Activated CD4-positive, alpha-beta T cell treated with anti-CD3 and anti-CD28 coated beads, Interleukin-2, amount 10 ng/mL, durations not matched to agents 24 days and 14 days (primary cell): ENCODE measurements around the gene RAB11FIP4. TPM values are rescaled to one million over a fixed set of nuclear protein-coding genes. Genes with fewer than 3 reads are reported as not detected.

Experiments
- DNase-seq: peaks from one replicate; pipeline ENCODE4 v3.0.0; 2022
- H3K27ac Mint-ChIP-seq: one replicate; pipeline ENCODE4 v1.8.0; 2022; ENCODE audit warnings: mild to moderate bottlenecking, mixed read lengths
- H3K27me3 Mint-ChIP-seq: one replicate; pipeline ENCODE4 v1.8.0; 2022; ENCODE audit warnings: mixed read lengths
- H3K36me3 Mint-ChIP-seq: one replicate; pipeline ENCODE4 v1.8.0; 2022; ENCODE audit warnings: low read depth, mild to moderate bottlenecking, mixed read lengths
- H3K4me1 Mint-ChIP-seq: one replicate; pipeline ENCODE4 v1.8.0; 2021; ENCODE audit warnings: mixed read lengths
- H3K4me3 Mint-ChIP-seq: one replicate; pipeline ENCODE4 v1.8.0; 2022; ENCODE audit warnings: mild to moderate bottlenecking, moderate library complexity, mixed read lengths
- H3K9me3 Mint-ChIP-seq: one replicate; pipeline ENCODE4 v1.8.0; 2021; ENCODE audit warnings: mixed read lengths
- intact Hi-C: fragments of 100-400 bp; cut with micrococcal nuclease; formaldehyde crosslinking; loops from one replicate; pipeline ENCODE4 v1.15.1; 2023
- total RNA-seq: library from RNA; stranded (reverse); gene quantifications from 2 replicates; pipeline ENCODE4 v1.2.3, GENCODE V29; 2022

Gene RAB11FIP4
- total RNA-seq, 1 donor from 2014 or later = 24.3 TPM

DNA sequence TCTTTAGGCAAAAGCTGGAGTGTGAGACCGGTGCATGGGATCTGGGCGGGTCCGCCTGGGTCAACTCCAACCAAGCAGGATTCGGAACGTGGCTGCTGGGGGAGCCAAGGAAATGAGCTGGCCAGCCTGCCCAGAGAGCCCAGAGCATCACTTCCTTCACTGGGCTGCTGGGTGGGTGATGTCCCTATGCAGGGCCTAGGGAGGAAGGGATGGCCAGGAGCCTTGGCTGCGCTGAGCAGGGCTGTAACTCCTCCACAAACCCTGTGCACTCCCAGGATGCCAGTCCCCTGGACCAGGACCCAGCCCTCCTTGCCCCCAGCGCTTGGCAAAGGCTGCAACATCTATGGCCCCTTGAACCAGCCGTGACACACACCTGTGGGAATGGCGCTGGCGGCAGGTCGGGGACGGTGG lies 138.4 kb downstream of the RAB11FIP4 start:
- no peak overlapping the region for H3K4me3 Mint-ChIP-seq
- no peak overlapping the region for H3K27ac Mint-ChIP-seq
- intact Hi-C loops = no loop called here
- no peaks in the 10 kb centered on the region for H3K9me3 Mint-ChIP-seq
- no peak for DNase-seq
- peaks cover 19% of the 10 kb centered on the region for H3K36me3 Mint-ChIP-seq
- H3K27me3 Mint-ChIP-seq = no peaks in the 10 kb centered on the region
- H3K4me1 Mint-ChIP-seq = peaks cover 8% of the 10 kb centered on the region

DNA sequence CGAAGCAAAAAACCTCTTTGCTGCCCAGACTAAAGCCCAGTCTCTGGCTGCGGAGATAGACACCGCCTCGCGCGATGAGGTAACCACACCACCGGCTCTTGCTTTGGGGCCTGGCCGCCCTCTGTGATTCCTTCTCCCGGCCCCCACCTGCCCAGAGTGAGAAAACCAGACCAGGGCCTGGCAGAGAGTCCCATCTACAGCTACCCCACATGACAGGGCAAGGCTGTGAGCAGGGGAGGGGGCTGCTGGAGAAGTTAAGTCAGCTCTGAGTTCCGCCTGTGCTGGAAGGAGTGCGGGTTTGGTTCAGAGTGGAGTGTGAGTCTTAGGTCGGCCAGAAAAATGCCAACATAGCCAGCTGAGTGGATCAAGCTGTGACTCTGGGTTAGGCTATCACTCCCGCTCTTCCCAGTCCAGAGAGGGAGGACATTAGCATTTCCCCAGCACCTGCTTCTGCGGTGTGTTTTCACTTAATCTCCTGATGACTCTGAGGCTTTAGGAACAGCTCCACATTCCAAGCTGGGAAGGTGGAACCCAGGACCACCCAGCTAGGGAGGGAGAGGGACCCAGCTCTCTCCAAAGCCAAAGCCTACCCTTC lies 139.0 kb downstream of the RAB11FIP4 start:
- Mint-ChIP-seq H3K9me3 (no peaks in the 10 kb centered on the region), H3K27me3 (no peaks in the 10 kb centered on the region), H3K27ac (no peak overlapping the region), H3K4me1 (peaks cover 9% of the 10 kb centered on the region), H3K36me3 (peaks cover 20% of the 10 kb centered on the region), H3K4me3 (no peak overlapping the region)
- DNase-seq = no peak
- intact Hi-C loops = no loop called here

DNA sequence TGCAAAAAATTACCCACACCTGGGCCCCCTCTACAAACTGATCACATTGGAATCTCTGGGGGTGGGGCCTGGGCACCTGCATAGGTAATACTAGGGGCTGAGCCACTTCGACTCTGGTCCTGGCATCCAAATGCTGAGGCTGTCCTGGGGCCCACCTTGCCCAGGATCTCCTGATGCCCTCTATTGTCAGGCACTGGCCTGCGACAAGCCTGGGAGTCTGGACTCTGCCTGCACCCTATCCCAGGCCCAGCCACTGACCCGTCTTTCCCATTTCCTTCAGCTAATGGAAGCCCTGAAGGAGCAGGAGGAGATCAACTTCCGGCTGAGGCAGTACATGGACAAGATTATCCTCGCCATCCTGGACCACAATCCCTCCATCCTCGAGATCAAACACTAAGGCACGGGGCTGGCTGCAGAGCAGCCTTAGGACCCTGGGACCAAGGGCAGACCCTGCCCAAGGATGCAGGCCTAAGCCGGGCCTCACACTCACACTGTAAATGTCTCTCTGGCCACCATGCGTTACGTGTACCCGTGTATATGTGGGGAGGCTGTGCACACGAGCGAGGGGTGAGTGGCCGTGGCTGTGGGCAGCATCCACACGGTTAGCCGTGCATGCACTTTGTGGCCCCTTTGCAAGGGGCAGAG lies 140.0 kb downstream of the RAB11FIP4 start:
- no peaks in the 10 kb centered on the region for H3K27me3 Mint-ChIP-seq
- H3K27ac Mint-ChIP-seq = no peak overlapping the region
- H3K9me3 Mint-ChIP-seq = no peaks in the 10 kb centered on the region
- peaks cover 21% of the 10 kb centered on the region for H3K36me3 Mint-ChIP-seq
- intact Hi-C loops = no loop called here
- H3K4me3 Mint-ChIP-seq = no peak overlapping the region
- DNase-seq = no peak
- peaks cover 13% of the 10 kb centered on the region for H3K4me1 Mint-ChIP-seq

DNA sequence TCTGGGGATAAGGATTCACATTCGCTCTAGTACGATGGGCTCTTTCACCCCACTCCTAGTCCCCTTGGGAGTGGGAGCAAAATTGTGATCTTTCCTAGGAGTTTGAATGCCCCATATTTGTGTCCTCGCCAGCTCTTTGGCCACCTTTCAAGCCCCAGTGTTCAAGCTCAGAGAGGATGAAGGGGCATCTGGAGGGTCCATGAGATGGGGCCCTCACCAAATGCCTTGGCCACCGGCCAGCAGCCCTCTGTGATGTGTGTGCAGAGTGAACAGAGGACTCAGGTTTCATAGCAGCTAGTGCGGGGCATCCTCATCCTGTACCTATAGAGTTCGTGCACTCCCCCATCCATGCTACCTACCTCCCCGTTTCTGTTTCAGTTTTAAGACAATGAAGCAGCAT lies 140.6 kb downstream of the RAB11FIP4 start:
- H3K36me3 Mint-ChIP-seq = peaks cover 21% of the 10 kb centered on the region
- H3K4me3 Mint-ChIP-seq = no peak overlapping the region
- no peaks in the 10 kb centered on the region for H3K9me3 Mint-ChIP-seq
- intact Hi-C loops = no loop called here
- H3K4me1 Mint-ChIP-seq = peaks cover 13% of the 10 kb centered on the region
- no peak for DNase-seq
- no peaks in the 10 kb centered on the region for H3K27me3 Mint-ChIP-seq
- no peak overlapping the region for H3K27ac Mint-ChIP-seq

DNA sequence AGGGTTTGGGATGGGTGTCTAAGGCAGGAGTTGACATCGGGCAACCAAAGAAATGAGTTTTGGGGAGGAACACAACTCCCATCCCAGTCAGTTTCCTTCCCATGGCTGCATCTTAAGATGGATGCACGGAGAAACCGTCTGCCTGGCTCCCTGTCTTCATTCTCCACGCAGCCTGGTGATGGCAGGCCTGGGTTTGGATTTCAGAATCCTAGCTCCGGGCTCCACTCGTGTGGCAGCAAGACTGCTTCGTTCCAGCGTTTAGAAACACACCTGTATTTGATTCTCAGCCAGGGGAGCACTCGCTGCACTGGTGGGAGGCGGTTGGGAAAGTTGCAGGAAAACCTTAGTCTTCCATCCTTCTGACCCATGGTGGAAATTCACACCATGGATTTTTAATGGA lies 141.1 kb downstream of the RAB11FIP4 start:
- Mint-ChIP-seq H3K4me1 (peaks cover 13% of the 10 kb centered on the region), H3K36me3 (peaks cover 21% of the 10 kb centered on the region), H3K9me3 (no peaks in the 10 kb centered on the region), H3K4me3 (no peak overlapping the region), H3K27me3 (no peaks in the 10 kb centered on the region), H3K27ac (no peak overlapping the region)
- intact Hi-C loops = no loop called here
- no peak for DNase-seq

DNA sequence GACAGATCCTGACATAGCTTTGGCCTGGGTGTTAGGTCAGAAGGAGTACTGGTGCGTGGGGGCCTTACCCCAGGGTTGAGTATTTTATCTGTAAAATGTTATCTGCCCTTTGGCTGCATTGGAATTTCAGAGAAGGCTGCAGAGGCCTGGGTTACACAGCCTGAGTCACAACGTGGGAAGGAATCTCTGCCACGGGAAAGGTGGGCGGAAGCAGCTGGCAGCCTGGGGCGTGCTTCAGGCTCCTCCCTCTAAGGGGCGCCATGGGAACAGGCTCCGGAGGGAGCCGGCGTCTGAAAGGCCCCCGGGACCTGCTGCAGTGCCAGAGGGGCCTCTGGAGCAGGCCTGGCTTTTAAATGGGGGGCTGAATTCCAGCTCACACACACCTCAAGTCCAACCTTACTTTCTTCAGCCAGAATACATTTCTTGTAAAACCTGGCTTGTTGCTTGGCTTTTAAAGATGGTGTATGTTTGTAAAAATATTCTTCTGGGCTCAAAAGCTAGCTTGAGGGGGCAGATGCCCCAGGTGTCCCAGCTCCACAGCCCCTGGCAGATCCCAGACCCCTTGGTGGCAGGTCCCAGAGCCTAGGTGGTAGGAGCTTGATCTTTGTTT lies 142.2 kb downstream of the RAB11FIP4 start:
- H3K4me1 Mint-ChIP-seq = peaks cover 13% of the 10 kb centered on the region
- intact Hi-C loops = no loop called here
- H3K27me3 Mint-ChIP-seq = no peaks in the 10 kb centered on the region
- H3K27ac Mint-ChIP-seq = no peak overlapping the region
- DNase-seq = no peak
- H3K4me3 Mint-ChIP-seq = no peak overlapping the region
- peaks cover 18% of the 10 kb centered on the region for H3K36me3 Mint-ChIP-seq
- H3K9me3 Mint-ChIP-seq = no peaks in the 10 kb centered on the region

DNA sequence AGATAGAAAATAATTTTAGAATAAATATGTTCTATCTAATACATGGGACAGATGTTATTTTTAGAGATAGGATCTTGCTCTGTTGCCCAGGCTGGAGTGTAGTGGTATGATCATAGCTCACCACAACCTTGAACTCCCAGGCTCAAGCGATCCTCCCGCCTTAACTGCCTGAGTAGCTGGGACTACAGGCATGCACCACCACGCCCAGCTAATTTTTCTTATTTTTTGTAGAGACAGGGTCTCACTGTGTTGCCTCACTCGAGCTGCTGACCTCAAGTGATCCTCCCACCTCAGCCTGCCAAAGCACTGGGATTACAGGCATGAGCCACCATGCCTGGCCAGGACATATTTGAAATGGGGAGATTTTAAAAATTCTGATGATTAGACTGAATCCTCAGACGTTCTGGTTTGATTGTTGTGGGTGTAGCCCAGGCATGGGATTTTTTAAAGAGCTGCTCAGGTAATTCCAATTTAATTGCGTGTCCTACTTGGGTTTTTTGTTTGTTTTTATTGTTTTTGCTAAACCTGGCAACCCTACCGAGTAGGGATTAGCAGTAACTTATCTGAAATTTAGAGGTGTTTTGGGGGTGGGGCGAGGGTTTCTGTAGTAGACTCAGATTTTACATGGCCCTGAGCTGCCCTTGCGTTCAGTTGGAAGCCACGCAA lies 142.9 kb downstream of the RAB11FIP4 start:
- Mint-ChIP-seq H3K27me3 (no peaks in the 10 kb centered on the region), H3K4me3 (no peak overlapping the region), H3K27ac (no peak overlapping the region), H3K36me3 (peaks cover 18% of the 10 kb centered on the region), H3K9me3 (no peaks in the 10 kb centered on the region), H3K4me1 (peaks cover 13% of the 10 kb centered on the region)
- intact Hi-C loops = no loop called here
- DNase-seq = no peak

DNA sequence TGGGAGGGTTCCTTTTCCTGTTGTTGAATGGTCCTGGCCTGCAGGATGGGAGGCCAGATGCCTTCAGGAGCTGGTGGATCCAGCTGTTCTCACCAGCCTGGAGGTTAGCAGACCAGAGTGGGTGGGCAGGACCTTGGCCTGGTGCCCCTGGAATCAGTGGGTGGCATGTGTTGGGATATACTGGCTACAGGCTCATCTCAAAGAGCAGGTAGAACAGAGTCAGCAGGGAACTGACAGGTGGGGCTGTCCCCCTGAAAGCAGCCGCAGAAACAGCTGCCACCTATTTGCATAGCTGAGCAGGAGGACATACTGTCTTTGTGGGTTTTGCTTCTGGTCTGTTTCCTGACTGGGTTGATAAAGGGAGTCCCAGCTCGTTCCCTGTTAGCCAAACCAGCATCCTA lies 144.1 kb downstream of the RAB11FIP4 start:
- Mint-ChIP-seq H3K27me3 (no peaks in the 10 kb centered on the region), H3K9me3 (no peaks in the 10 kb centered on the region), H3K4me1 (peaks cover 13% of the 10 kb centered on the region), H3K4me3 (no peak overlapping the region), H3K36me3 (peaks cover 17% of the 10 kb centered on the region), H3K27ac (no peak overlapping the region)
- intact Hi-C loops = no loop called here
- DNase-seq = no peak

DNA sequence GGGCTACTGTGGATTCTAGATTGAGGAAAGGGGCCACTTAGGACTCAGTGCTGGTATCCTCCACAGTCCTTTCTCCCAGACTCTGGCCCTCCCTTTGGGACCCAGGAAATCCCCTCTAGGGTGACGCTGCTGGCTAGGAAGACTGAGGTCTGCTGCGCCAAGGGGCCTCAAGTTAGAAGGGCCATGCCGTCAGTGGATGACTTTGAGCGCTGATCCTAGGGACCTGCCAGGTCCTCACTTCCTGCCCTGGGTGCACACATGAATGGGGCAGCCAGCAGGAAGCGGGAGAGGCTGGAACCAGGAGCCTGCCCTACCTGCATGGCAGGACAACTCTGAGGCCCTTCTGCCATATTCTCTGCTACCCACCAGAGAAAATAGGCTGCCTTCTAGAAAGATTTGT lies 145.0 kb downstream of the RAB11FIP4 start:
- no peak for DNase-seq
- Mint-ChIP-seq H3K4me3 (no peak overlapping the region), H3K9me3 (no peaks in the 10 kb centered on the region), H3K36me3 (peaks cover 17% of the 10 kb centered on the region), H3K4me1 (peaks cover 13% of the 10 kb centered on the region), H3K27me3 (no peaks in the 10 kb centered on the region), H3K27ac (no peak overlapping the region)
- intact Hi-C loops = no loop called here

DNA sequence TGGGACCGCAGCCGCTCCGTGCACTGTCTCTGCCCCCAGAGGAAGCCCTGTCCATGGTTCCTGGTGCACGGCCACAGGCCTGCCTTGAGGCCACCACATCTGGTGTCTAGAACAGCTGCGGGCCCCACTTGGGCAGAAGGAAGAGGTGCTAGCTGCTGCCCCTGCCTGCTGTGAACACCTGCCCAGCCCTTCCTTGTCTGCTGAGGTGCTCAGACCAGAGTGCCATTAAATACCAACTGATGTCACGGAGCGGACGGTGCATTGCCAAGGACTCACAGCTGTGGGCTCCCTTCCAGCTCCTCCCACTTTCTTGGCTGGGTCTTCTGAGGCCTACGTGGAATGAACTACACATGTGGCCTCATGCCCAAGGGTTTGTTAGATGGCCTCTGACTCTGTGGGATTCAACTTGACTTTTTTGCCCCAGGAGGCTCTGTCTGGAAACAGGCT lies 146.1 kb downstream of the RAB11FIP4 start:
- Mint-ChIP-seq H3K27ac (no peak overlapping the region), H3K36me3 (peaks cover 9% of the 10 kb centered on the region), H3K9me3 (no peaks in the 10 kb centered on the region), H3K27me3 (no peaks in the 10 kb centered on the region), H3K4me3 (no peak overlapping the region), H3K4me1 (peaks cover 13% of the 10 kb centered on the region)
- intact Hi-C loops = no loop called here
- no peak for DNase-seq

DNA sequence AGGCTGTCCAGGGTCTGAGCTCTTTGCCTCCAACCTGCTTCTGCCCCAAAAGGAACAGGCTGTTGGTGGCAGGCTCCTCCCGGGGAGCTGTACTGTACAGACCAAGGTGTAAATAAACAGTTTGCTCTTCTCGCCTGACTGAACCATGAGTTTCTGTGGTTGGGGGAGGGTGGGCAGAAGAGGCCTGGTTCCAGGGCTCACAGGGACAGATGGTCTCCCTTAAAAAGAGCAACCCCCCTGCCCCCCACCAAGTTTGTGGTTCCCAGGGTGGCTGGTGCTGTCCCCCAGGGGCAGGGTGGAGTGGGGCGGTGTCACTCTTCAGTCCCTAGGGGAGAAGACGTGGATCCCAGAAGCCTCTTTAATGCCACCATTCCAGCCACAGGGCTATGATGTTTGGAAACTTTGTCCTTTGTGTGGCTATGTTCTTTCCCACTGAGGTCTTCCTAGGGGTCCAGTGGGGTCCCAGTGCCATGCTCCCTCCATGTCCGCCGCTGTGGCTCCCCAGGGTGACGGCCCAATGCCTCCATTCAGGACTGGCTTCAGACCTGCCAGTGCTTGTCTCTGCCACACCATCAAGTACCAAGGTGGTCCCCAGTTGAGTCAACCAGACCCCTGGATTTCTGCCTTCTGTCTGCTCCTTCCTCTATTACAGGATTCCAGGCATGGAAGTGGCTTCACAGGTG lies 146.7 kb downstream of the RAB11FIP4 start:
- intact Hi-C loops = no loop called here
- Mint-ChIP-seq H3K36me3 (peaks cover 2% of the 10 kb centered on the region), H3K4me3 (no peak overlapping the region), H3K27me3 (no peaks in the 10 kb centered on the region), H3K4me1 (peaks cover 11% of the 10 kb centered on the region), H3K27ac (no peak overlapping the region), H3K9me3 (no peaks in the 10 kb centered on the region)
- no peak for DNase-seq

DNA sequence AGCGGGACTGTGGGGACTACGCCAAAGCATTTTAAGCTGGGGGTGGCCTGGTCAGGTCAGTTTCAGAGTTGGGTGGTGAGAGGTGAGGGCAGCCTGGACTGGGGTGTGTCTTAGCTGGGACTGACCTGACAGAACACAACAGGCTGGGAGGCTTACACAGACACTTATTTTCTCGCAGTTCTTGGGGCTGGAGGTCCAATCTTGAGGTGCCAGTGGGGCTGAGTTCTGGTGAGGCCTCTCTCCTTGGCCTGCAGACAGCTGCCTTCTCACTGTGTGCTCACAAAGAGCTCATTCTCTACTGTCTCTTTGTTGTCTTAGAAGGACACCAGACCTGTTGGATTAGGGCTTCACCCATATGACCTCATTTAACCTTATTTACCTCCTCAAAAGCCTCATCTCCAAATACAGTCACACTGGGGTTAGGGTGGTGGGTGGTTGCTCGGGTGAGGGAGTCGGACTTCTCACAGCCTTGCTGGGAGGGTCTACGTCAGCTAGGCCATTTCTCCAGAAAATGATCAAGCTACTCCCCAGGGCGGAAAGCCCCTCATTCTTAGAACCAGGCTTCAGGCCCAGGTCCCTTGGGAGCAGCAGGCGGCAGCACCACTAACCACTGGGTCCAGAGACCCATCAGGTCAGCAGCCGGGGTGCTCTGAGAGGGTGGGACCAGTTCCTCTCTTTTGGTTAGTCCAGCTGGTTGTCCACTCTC lies 149.3 kb downstream of the RAB11FIP4 start:
- H3K27ac Mint-ChIP-seq = no peak overlapping the region

DNA sequence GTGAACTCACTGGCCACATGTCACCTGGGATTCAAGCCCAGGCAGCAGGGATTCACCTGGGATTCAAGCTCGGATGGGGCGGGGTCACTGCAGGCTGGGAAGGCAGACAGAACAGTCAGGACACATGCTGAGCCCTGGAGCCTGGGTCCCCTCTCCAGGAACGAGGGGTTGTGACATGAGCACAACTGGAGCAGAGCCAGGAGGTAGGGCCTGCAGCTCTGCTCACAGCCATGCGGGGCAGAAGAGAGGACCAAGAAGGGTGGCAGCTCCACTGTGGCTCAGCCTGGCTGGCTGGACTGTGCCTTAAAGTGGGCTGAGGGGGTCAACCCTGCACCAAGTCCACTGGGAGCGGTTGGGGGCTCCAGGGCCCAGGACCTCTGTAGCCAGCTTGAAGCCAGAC lies 150.1 kb downstream of the RAB11FIP4 start:
- DNase-seq = no peak
- Mint-ChIP-seq H3K4me3 (no peak overlapping the region), H3K27ac (no peak overlapping the region), H3K4me1 (no peaks in the 10 kb centered on the region), H3K36me3 (peaks cover 2% of the 10 kb centered on the region), H3K27me3 (no peaks in the 10 kb centered on the region), H3K9me3 (peaks cover 4% of the 10 kb centered on the region)
- intact Hi-C loops = no loop called here

More for the DNA sequence above, 149.3 kb downstream of the RAB11FIP4 start:
- peaks cover 3% of the 10 kb centered on the region for H3K9me3 Mint-ChIP-seq
- no peak for DNase-seq
- intact Hi-C loops = no loop called here
- H3K4me1 Mint-ChIP-seq = peaks cover 1% of the 10 kb centered on the region
- no peaks in the 10 kb centered on the region for H3K27me3 Mint-ChIP-seq
- H3K36me3 Mint-ChIP-seq = peaks cover 2% of the 10 kb centered on the region
- H3K4me3 Mint-ChIP-seq = no peak overlapping the region
